GM12891 (cell line): ENCODE data around the gene TNFRSF1B.

Source experiments
- PAX5 ChIP-seq: IDR thresholded peaks from 2 replicates; pipeline ENCODE4 v1.6.1; 2011; ENCODE audit warnings: low read length, moderate library complexity, mild to moderate bottlenecking; ENCODE audit not compliant: insufficient read depth, severe bottlenecking
- POLR2A ChIP-seq: IDR thresholded peaks from 2 replicates; pipeline ENCODE4 v1.6.1; 2011; ENCODE audit warnings: low read depth, low read length, control low read depth
- POLR2AphosphoS5 ChIP-seq: IDR thresholded peaks from 2 replicates; pipeline ENCODE4 v1.6.1; 2011; ENCODE audit warnings: low read depth, low read length, control low read depth
- POU2F2 ChIP-seq: IDR thresholded peaks from 2 replicates; pipeline ENCODE4 v1.6.1; 2011; ENCODE audit warnings: low read depth, mild to moderate bottlenecking, control low read depth, low read length, moderate library complexity
- SPI1 ChIP-seq: IDR thresholded peaks from 2 replicates; pipeline ENCODE4 v1.6.1; 2011; ENCODE audit warnings: low read depth, low read length, control low read depth
- TAF1 ChIP-seq: IDR thresholded peaks from 2 replicates; pipeline ENCODE4 v1.6.1; 2011; ENCODE audit warnings: low read depth, low read length, control low read depth

DNA sequence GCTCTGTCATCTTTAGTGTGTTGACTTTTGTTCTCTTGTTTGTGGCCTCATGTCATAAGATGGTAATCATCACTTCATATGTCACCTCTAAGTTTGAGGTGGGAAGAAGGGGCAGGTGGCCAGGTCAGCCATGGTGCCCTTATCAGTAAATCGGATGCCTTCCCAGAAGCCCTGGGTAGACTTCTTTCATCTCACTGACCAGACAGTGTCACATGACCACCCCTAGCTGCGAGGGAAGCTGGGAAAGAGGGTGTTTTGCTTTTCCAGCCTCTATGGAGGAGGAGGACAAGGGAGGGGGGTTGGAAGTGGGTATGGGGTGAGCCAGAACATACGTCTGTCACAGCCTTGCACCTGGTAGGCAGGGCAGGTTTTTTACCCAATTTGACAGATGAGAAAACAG is 28.6 kb downstream of the TNFRSF1B start:
- no peak for TF ChIP-seq POLR2A
- TF ChIP-seq POLR2AphosphoS5 = no peak
- no peak for TF ChIP-seq TAF1
- no peak for TF ChIP-seq PAX5
- TF ChIP-seq POU2F2 = no peak
- no peak for TF ChIP-seq SPI1
